ENCODE measurements around the gene ICAM3. TPM values are rescaled to one million over a fixed set of nuclear protein-coding genes. Genes with fewer than 3 reads are reported as not detected.

ICAM3 gene
- total RNA-seq, 4 donors from 2014 or later: 3.8 to 10.2 (median 5.1) TPM

GRCh38 chr19:10294368-10294697, 45.1 kb downstream of the ICAM3 start:
- no peak for TF ChIP-seq POLR2A (IDR thresholded peaks at IDR 0.05)
- TF ChIP-seq, protein P1, sequence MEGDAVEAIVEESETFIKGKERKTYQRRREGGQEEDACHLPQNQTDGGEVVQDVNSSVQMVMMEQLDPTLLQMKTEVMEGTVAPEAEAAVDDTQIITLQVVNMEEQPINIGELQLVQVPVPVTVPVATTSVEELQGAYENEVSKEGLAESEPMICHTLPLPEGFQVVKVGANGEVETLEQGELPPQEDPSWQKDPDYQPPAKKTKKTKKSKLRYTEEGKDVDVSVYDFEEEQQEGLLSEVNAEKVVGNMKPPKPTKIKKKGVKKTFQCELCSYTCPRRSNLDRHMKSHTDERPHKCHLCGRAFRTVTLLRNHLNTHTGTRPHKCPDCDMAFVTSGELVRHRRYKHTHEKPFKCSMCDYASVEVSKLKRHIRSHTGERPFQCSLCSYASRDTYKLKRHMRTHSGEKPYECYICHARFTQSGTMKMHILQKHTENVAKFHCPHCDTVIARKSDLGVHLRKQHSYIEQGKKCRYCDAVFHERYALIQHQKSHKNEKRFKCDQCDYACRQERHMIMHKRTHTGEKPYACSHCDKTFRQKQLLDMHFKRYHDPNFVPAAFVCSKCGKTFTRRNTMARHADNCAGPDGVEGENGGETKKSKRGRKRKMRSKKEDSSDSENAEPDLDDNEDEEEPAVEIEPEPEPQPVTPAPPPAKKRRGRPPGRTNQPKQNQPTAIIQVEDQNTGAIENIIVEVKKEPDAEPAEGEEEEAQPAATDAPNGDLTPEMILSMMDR (IDR thresholded peaks at IDR 0.05): no peak
- intact Hi-C loops (cut with DNase I; ENCODE audit: low total_unique reads): no loop called here
- no peak for DNase-seq (ENCODE audit: low spot score in 2 of 2)
- no peak overlapping the region for H3K4me3 ChIP-seq (ENCODE audit: low read depth, poor library complexity, severe bottlenecking)
- WGBS, 2 donors: 7 to 34% methylated on average over 10 to 19 of the region's 25 CpGs

- intact Hi-C loops (cut with DNase I; ENCODE audit: low total_unique reads): no loop called here
- H3K4me3 ChIP-seq (ENCODE audit: low read depth, poor library complexity, severe bottlenecking): no peak overlapping the region
These were observed 45.6 kb downstream of the ICAM3 start for GRCh38 chr19:10293637-10294367.

DNA sequence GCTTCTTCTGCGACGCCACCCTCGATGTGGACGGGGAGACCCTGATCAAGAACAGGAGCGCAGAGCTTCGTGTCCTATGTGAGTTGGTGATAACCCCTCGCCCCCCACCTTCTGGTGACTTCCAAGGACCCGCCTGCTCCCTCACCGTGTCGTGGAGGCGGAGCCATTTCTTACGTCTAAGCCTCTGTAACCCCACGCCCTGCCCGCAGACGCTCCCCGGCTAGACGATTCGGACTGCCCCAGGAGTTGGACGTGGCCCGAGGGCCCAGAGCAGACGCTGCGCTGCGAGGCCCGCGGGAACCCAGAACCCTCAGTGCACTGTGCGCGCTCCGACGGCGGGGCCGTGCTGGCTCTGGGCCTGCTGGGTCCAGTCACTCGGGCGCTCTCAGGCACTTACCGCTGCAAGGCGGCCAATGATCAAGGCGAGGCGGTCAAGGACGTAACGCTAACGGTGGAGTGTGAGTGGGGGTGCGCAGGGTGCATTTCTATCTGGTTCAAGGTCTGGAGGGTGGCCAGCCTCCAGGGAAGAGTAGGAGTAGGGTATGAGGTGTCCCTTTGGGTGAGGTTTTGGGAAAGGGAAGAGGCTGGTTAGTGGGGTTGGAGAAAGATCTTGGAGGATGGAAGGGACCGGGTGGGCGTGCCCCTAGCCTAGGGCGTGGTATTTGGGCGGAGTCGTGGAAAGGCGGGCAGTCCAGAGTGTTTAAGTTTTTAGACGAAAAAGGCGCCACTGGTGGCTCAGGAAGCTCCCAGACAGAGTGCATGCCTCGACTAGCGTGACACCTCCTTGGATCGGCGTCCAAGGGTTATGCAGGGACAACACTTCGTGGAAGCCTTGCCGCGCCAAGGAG, 46.4 kb downstream of the ICAM3 start:
- no peak for DNase-seq (ENCODE audit: low spot score in 2 of 2)
- intact Hi-C loops (cut with DNase I; ENCODE audit: low total_unique reads): no loop called here
- TF ChIP-seq, protein P1 (IDR thresholded peaks at IDR 0.05): no peak
- no peak for TF ChIP-seq POLR2A (IDR thresholded peaks at IDR 0.05)
- no peak overlapping the region for H3K4me3 ChIP-seq (ENCODE audit: low read depth, poor library complexity, severe bottlenecking)
- 6 to 21% methylated on average over 56 of the region's 56 CpGs for WGBS, 2 donors

More at GRCh38 chr19:10293637-10294367, 45.6 kb downstream of the ICAM3 start:
- WGBS, 2 donors: 15 to 16% methylated on average over 24 to 39 of the region's 49 CpGs
- no peak for TF ChIP-seq POLR2A (IDR thresholded peaks at IDR 0.05)
- TF ChIP-seq, protein P1 (IDR thresholded peaks at IDR 0.05): no peak
- no peak for DNase-seq (ENCODE audit: low spot score in 2 of 2)

DNA sequence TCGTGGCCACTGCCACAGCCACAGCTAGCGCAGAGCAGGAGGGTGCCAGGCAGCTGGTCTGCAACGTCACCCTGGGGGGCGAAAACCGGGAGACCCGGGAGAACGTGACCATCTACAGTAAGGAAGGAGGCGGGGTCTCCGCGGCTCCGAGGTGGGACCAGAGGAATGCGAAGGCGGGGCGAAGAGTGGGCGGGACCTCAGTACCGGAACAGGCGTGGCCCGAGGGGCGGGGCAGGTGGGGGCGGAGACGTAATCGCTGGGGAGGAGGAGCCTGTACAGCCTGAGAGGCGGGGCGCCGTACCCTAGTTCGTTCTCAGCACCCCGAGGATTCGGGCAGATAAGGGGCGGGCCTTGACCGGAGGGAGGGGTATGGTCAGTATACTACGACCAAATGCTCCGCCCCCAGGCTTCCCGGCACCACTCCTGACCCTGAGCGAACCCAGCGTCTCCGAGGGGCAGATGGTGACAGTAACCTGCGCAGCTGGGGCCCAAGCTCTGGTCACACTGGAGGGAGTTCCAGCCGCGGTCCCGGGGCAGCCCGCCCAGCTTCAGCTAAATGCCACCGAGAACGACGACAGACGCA, 47.1 kb downstream of the ICAM3 start:
- TF ChIP-seq, protein P1 (IDR thresholded peaks at IDR 0.05): no peak
- no peak for TF ChIP-seq POLR2A (IDR thresholded peaks at IDR 0.05)
- 1 to 2% methylated on average over 38 to 42 of the region's 45 CpGs for WGBS, 2 donors
- intact Hi-C loops (cut with DNase I; ENCODE audit: low total_unique reads): no loop called here
- H3K4me3 ChIP-seq (ENCODE audit: low read depth, poor library complexity, severe bottlenecking): peak overlapping the region; percentile 1
- DNase-seq (ENCODE audit: low spot score in 2 of 2): peak; percentile 76 to 96

- WGBS, 2 donors: 2 to 4% methylated on average over 28 to 46 of the region's 49 CpGs
- TF ChIP-seq, protein P1 (IDR thresholded peaks at IDR 0.05): no peak
- no peak for TF ChIP-seq POLR2A (IDR thresholded peaks at IDR 0.05)
- DNase-seq (ENCODE audit: low spot score in 2 of 2): peak in 1 of 2 donors; percentile 85
- H3K4me3 ChIP-seq (ENCODE audit: low read depth, poor library complexity, severe bottlenecking): peak overlapping the region; percentile 1
- intact Hi-C loops (cut with DNase I; ENCODE audit: low total_unique reads): no loop called here
These were observed 47.7 kb downstream of the ICAM3 start for GRCh38 chr19:10291554-10292205.
